HEK293T (cell line): ENCODE results near the gene TMEM225.

Experiments used
- BHLHE40 ChIP-seq: fragments of 450-650 bp; IDR thresholded peaks from 2 replicates; pipeline ENCODE4 v1.6.1; 2016; ENCODE audit warnings: mild to moderate bottlenecking, moderate library complexity, borderline replicate concordance
- FOXM1 ChIP-seq: fragments of 450-650 bp; IDR thresholded peaks from 2 replicates; pipeline ENCODE4 v1.6.1; 2017; ENCODE audit warnings: mild to moderate bottlenecking, borderline replicate concordance
- HDGF ChIP-seq: fragments of 450-650 bp; IDR thresholded peaks from 2 replicates; pipeline ENCODE4 v1.6.1; 2017; ENCODE audit warnings: antibody characterized with exemption, borderline replicate concordance
- SP1 ChIP-seq: fragments of 450-650 bp; IDR thresholded peaks from 2 replicates; pipeline ENCODE4 v1.6.1; 2017
- SUZ12 ChIP-seq: fragments of 450-650 bp; IDR thresholded peaks from 2 replicates; pipeline ENCODE4 v1.6.1; 2016; ENCODE audit warnings: mild to moderate bottlenecking
- TARDBP ChIP-seq: fragments of 450-650 bp; IDR thresholded peaks from 2 replicates; pipeline ENCODE4 v1.6.1; 2016
- ZNF384 ChIP-seq: fragments of 450-650 bp; IDR thresholded peaks from 2 replicates; pipeline ENCODE4 v1.6.1; 2016
- TF ChIP-seq, protein P1 (sequence below): fragments of 450-650 bp; IDR thresholded peaks from 2 replicates; pipeline ENCODE4 v1.6.1; 2016

DNA sequence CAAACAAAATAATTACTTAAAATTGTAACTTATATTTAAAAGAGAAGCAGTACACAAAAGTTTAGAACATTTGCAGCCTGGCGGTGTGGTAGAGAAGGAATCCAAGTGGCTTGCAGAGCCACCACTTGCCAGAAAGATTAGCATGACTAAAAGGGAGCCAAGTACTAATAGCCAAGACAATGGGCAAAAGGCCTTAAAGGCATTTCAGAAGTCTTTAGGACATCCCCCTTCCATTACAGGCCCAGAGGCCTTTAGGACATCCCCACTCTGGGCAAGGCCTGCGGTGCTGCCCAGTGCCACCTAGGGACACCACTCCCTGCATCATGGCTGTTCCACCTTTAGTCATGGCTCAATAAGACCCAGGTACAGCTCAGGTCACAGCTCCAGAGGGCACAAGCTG, 32.4 kb downstream of the TMEM225 start:
- TF ChIP-seq SUZ12 (no peak), SP1 (no peak), BHLHE40 (no peak), ZNF384 (no peak), FOXM1 (no peak), TARDBP (no peak), HDGF (no peak)
- TF ChIP-seq, protein P1, sequence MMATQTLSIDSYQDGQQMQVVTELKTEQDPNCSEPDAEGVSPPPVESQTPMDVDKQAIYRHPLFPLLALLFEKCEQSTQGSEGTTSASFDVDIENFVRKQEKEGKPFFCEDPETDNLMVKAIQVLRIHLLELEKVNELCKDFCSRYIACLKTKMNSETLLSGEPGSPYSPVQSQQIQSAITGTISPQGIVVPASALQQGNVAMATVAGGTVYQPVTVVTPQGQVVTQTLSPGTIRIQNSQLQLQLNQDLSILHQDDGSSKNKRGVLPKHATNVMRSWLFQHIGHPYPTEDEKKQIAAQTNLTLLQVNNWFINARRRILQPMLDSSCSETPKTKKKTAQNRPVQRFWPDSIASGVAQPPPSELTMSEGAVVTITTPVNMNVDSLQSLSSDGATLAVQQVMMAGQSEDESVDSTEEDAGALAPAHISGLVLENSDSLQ: no peak
